CD4-positive, alpha-beta T cell treated with Interferon gamma for 1 hour (primary cell): ENCODE results near the gene GAS6.

ENCODE experiments used
- DNase-seq: peaks from one replicate; pipeline ENCODE4 v3.0.0-alpha.2; 2020

GAS6 gene

GRCh38 chr13:113787694-113788093 is 76.2 kb downstream of the GAS6 start:
- no peak for DNase-seq

DNA sequence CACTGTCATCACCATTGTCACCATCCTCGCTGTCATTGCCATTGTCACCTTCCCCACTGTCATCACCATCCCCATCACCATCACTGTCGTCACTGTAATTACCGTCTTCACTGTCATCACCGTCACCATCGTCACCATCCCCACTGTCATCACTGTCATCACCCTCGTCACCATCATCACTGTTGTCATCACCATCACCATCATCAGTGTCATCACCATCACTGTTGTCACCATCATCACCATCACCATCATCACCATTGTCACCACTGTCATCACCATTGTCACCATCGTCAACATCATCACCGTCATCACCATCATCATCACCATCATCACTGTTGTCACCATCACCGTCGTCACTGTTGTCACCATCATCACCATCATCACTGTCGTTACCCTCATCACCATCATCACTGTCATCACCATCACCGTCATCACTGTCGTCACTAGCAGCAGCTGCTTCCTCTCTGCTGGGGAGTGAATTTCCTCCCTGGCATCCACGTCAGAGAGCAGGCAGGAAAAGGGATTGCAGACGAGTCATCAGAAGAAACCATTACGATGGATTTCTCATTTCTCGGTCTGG is 77.5 kb downstream of the GAS6 start:
- no peak for DNase-seq

DNA sequence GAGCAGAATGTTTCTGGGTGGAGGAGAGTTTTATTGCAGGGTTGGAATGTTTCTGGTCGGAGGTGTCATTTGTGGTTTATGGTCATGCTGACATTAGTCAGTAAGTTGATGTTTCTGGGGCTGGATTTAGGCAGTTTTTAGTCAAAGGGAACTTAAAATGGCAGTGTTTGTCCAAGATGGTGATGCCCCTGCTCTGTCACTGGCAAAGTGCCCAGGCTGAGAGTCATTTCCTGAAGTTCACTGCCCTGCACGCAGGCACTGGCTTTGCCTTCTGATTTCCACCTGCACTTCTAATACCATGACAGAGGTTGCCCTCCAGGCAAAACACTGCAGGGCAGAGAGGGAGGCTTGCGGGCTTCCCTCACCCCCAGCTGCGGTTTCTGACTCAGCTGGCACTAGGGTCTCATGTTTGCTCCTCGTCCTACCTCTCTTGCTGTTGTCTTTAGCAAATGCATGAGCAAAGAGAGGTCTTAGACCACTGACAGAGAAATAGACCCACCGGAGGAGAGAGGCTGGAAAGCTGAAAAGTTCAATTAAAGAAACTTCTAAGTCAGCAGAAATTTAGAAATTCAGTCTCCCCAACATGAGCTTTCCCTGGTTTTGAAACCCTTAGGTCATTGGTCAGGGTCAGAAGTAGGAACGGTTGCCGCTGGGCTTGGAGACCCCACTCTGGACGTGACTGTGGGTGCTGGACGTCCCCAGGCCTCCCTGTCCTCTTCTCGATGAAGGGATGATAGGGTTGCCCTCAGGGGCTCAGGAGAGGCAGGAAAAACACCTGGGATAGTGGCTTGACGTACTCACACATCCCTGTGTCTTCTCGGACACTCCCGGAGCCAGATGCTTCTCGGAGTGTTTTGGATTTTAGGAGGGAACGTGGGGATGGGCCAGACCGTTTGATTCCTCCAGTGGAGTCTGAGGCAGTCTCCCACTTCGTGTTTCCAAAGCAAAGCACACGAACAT is 78.5 kb downstream of the GAS6 start:
- DNase-seq: no peak

DNA sequence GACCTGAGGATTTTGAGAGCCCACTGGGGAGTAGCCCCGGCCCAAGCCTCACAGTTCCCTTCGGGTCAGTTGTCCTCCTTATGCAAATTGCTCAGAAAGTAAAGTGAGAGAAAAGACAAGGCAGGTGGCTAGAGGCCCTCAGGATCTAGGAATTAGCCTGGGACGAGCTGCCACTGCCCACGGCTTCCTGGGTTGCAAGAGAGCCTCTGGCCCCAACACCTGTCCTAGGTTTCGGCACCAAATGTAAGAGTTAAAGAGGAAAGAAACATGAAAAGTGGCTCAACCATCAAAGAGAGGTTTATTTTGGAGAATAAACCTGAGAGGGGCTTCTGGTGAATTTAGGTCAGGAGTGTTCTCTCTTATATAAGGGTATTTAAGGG is 79.2 kb downstream of the GAS6 start:
- no peak for DNase-seq

DNA sequence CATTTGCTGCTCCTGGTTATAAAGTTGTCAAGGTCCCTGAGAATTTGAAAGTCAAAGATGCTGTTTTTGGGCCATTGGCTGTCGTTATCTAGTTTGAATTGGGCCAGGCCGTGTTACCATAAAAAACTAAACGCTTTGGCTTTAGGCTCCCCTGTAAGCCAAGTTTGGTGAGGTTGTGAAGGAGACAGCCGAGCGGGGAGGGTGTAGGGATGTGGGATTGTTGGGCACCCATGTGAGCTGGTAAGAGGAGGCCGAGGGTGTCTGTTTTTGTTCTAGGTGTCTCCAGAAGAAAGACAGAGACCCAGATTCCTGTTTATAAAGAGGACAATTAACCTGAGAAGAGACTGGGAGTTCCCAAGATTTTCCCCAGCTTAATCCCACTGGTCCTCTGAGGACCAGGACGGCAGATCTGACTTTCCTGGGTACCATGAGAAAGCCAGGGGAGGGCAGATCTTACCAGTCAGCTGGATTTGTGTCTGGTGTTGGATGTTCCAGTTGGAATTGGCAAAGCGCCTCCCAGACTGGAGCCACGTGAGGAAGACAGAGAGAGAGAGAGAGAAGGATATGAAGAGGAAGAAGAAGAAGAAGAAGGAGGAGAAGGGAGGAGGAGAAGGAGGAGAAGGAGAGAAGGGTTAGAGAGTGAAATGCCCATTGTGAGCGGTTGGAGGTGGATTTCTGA is 79.8 kb downstream of the GAS6 start:
- DNase-seq: no peak

GRCh38 chr13:113783200-113783881 is 80.5 kb downstream of the GAS6 start:
- DNase-seq: no peak

DNA sequence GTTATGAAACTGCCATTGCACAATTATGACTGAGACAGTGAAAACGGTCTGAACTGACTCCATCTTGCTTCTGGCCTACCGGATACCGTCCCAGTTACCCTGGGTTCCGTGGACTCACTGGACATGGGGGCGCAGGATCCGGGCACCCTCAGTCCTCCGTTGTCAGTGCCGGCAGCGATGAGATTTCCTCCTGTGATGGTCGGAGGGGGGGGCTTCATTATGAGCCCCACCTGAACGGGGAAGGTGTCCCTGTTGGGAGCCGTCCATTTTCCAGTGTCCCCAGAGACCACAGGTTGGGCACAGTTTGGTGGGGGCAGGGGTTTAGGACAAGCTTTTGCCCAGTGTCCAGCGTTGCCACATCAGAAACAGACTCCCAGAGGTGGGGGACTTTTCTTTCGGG is 81.4 kb downstream of the GAS6 start:
- no peak for DNase-seq

GRCh38 chr13:113781571-113781970 is 82.3 kb downstream of the GAS6 start:
- DNase-seq: no peak

DNA sequence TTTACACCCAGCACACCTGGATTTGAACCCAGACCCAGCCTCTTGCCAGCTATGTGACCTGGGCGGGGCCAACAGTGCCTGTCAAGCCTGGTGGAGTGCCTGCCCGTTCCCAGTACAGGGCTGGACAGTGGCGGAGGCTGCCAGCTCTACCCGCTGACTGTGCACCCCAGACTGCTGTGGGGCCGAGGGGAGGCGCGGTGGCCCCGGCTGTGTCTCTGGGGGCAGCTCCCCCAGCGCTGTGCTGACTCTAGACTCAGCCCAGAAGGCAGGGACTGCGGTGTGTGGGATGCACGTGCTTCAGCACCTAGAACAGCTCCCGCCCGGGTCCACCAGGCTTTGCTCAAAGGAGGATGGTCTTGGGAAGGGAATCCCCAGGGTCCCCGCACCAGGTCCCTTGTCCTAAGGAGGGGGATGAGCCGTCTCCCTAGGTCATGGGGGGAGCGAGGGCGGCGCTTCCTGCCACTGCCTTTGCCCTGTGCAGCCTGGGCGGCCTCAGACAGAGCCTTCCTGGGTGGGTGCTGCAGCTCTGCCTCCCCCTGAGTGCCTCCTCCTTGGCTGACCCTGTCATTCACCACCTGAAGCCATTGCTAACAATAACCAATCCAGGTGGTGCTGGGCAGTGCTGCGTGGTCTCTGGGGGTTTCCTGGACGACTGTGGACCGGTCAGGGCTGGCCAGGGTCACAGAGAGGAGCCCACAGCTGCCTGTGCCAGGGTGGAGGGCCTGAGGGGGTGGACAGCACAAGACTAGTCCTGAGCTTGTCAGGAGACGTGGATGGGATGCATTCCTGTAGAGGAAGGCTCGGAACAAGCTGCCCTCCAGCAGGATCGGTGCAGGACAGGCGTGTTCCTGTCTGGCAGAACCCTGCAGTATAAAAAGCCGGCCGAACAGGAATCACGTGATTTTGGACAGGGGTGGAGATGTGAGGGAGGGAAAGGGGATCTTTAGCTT is 86.3 kb downstream of the GAS6 start:
- DNase-seq: no peak

DNA sequence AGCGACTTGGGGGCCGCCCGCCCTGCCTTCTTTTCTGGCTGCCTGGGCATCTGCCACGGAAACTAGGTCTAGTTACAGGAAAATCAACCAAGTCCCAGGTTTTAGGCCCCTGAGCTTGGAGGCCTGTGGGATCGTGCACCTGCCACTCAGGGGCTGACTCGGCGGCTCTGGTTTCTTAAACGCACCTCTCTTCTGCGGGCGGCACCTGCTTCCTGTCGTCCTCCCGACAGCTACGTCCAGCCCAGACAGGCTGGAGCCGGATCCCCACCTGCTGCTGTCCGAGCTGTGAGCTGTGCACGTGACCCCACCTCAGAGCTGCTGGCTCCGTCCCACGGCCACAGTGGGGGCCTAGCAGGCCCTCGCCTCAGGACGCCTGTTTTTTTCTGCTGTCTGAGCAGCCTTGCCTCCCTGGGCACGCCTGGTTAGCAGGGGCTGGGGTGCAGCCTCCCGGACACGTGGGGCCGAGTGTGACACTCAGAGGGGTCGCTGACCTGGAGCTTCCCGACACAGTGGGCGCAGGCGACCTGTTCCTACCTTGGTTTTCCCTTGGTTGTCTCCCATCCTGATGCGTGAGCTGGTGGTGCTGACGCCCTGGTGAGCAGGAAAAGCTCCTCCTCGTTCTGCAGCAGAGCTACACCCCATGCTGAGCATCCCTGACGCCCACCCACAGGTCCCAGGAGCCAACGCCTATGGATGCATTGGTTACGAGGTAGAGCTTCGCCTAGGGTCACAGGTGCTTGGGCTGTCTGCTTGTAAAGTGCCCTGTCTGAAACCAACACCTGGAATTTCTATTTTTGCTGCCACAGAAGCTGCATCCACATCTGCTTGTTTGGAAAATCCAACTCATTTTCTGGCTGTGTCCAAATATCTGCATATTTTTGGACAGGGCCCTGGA is 87.4 kb downstream of the GAS6 start:
- no peak for DNase-seq

DNA sequence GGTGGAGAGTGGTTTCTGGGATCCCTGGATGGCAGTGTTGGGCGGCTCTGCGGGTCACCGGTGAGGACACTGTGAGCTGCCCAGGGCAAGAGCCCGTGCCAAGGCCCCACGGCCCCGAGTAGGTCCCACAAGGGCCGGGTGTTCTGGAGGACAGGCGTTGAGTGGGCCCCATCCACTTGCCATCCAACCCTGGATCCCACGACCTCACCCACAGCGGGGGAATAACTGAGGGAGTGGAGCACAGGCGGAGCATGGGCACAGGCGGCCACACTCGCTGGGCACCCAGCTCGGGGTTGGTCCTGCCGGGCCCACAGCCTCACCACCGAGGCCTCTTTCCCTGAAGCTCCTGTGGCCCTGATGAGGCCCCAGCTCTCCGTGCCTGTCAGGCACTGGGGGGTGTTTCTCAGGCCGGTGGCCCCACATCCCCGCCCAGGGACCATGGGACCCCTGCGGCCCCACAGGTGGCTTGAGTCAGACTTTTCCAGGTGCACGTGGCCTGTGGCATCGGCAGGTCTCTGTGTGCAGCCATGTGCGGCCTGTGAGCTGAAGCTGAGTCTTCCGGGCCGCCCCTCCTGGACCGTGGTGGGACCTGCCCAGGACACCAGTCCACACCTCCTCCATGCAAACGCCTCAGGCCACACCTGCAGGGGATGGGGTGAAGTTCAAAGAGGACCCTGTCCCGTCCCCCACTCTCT is 88.3 kb downstream of the GAS6 start:
- DNase-seq: no peak

DNA sequence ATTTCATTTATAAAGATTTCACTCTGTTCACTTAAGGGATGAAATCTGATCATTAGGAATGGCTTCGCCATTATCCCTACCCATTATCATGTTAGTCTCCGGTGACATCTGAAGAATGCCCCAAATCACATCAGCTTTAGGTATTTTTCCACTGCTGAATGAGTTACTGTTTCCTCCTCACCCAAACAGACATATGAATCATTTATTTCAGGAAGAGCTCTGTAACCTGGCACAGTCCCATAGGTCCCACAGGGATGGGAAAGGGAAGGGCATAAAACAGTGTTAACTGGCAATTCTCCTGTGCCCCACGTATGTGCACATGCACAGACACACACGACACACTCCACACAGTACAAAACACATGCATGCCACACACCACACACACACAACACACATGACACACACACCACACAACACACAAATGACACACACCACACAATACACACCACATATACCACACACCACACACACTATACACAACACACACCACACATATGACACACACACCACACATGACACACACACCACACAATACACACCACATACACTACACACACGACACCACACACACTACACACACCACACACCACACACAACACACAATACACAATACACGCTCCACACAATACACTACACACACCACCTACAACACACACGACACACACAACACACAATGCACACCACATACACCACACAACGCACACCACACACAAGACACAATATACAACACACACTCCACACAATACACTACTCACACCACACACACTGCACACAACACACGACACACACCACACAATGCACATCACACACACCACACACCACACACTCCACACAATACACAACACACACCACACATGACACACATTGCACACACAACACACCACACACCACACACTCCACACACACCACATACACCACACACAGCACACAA is 89.4 kb downstream of the GAS6 start:
- DNase-seq: no peak

GRCh38 chr13:113771709-113772331 is 92.1 kb downstream of the GAS6 start:
- no peak for DNase-seq

DNA sequence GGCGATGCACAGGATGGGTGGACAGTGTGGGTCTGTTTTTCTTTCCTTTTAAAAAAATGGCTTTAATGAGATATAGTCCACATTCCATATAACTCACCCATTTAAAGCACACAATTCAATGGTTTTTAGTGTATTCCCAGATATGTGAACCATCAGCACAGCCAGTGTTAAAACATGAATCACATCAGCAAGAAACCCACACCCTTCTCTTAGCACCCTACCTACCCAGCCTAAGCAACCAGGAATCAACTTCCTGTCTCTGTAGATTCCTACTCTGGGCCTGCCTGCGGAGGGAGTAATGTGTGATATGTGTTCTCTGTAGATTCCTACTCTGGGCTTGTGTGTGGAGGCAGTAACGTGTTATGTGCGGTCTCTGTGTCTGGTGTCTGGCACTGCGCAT is 92.9 kb downstream of the GAS6 start:
- DNase-seq: no peak
